22Rv1 (cell line): ENCODE results near the gene RPL22L1.

Source experiments
- ZFX ChIP-seq: fragments of 450-650 bp; IDR thresholded peaks from 2 replicates; pipeline ENCODE4 v1.6.1; 2017; ENCODE audit warnings: antibody characterized with exemption, borderline replicate concordance
- TF ChIP-seq, protein P1 (sequence below): fragments of 450-650 bp; IDR thresholded peaks from 2 replicates; pipeline ENCODE4 v1.5.1; 2017; ENCODE audit warnings: mild to moderate bottlenecking

DNA sequence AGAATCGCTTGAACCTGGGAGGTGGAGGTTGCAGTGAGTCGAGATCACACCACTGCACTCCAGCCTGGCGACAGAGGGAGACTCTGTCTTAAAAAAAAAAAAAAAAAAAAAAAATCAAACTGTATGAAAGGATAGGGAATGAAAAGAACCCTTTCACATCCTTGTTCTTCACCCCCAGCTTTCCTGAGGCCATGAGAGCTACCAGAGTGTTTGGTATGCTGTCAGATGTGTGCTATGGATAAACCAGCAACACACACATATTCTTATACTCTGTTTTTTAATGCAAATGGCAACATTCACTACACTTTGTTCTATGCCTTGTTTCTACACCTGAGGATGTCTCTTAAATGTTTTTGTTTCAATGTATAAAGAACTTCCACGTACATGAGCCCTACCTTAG, 33.5 kb downstream of the RPL22L1 start:
- TF ChIP-seq, protein P1, sequence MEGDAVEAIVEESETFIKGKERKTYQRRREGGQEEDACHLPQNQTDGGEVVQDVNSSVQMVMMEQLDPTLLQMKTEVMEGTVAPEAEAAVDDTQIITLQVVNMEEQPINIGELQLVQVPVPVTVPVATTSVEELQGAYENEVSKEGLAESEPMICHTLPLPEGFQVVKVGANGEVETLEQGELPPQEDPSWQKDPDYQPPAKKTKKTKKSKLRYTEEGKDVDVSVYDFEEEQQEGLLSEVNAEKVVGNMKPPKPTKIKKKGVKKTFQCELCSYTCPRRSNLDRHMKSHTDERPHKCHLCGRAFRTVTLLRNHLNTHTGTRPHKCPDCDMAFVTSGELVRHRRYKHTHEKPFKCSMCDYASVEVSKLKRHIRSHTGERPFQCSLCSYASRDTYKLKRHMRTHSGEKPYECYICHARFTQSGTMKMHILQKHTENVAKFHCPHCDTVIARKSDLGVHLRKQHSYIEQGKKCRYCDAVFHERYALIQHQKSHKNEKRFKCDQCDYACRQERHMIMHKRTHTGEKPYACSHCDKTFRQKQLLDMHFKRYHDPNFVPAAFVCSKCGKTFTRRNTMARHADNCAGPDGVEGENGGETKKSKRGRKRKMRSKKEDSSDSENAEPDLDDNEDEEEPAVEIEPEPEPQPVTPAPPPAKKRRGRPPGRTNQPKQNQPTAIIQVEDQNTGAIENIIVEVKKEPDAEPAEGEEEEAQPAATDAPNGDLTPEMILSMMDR: no peak
- TF ChIP-seq ZFX: no peak
